ENCODE results near the gene CADM2.
"Not testable (repeated sequence)": the region's sequence is repeated elsewhere in the genome, so short reads cannot be mapped to it uniquely, and the experiment has no call there.

CADM2 gene

DNA sequence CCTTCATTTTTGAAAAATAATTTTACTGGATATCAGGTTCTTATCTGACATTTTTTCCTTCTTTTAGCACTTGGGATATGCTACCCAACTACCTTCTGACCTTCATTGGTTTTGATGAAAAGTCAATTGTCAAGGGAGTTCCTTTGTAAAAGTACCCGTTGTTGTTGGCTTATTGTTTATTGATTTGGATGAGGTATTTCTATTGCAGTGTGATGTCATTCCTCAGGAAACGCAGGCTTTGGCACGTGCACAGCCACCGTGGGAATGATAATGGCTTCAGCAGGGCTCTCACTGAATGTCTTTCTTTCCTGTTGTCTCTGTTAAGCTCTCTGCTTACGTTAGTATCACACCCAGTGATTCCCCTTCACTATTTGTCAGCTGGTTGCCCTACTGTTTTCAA, 944.6 kb downstream of the CADM2 start:
- DNase-seq: no peak
- intact Hi-C loops (cut with DNase I): no loop called here

DNA sequence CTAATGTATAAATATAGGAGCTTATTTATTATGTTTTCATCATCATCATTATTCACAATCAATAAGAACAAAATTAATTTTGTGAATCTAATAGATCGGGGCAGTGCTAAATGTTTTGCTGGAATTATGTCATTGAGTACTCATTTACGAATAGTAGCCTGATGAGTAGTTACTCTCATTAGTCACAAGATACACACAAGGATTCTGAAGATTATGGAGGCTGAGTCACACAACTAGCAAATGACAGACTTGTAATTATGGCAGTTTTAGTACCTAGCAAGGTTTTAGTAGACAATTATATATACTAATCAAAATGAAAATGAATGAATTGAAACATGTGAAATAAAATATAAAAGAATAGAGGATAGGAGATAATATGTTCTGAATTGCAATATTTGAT, 954.2 kb downstream of the CADM2 start:
- DNase-seq: no peak
- intact Hi-C loops (cut with DNase I): no loop called here

- DNase-seq: no peak
- intact Hi-C loops (cut with DNase I): no loop called here
Observed at GRCh38 chr3:85922374-85922773, 963.6 kb downstream of the CADM2 start.

- intact Hi-C loops (cut with DNase I): no loop called here
Observed at GRCh38 chr3:85930718-85931117, 971.9 kb downstream of the CADM2 start.

GRCh38 chr3:85933326-85933725, 974.5 kb downstream of the CADM2 start:
- no peak for DNase-seq
- intact Hi-C loops (cut with DNase I): no loop called here

More at GRCh38 chr3:85930718-85931117, 971.9 kb downstream of the CADM2 start:
- DNase-seq: no peak

DNA sequence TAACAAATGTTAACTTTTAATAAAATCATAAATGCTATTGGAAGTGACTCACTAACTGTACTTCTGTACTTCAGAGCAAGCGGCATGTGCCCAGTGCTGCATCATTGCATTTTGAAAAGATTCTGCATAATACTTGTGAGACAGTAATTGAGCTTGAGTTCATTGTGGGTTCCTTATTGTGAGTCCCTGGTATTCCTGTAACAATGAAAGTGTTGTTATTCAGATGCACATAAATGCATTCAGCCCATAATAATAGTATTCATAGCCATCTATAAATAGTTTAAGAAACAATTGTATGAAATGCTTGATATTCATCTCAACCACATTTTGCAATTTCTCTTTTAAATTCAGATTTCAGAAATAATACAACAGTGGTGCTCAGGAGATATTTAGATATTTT, 976.4 kb downstream of the CADM2 start:
- intact Hi-C loops (cut with DNase I): no loop called here

DNA sequence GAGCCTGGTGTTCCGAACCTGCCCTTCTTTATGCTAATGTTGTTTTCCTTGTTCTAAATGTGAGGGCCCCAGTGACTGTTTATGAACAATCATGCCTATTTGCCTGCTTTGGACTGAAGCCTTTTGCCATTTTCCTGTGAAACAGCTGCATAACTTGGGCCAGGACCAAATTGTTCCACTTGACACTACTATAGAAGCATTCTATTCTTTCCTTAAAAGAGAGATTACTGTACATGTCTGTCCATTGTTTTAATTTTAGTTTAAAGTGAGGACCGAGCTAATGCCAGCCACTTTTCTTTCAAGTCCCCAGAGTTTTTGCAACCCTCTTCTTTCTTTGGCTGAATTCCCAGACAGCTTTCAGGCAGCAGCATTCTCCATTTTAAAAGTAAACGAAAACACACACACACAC, 980.3 kb downstream of the CADM2 start:
- intact Hi-C loops (cut with DNase I): no loop called here
- peak in 34 of 42 donors; percentile 2 to 82 (median 46) for DNase-seq

More for the DNA sequence above, 976.4 kb downstream of the CADM2 start:
- no peak for DNase-seq

- intact Hi-C loops (cut with DNase I): no loop called here
- no peak for DNase-seq
Observed at GRCh38 chr3:85950435-85950834, 991.6 kb downstream of the CADM2 start.

GRCh38 chr3:85960793-85961192, 1002.0 kb downstream of the CADM2 start:
- intact Hi-C loops (cut with DNase I): no loop called here
- no peak for DNase-seq

- no peak for DNase-seq
- intact Hi-C loops (cut with DNase I): no loop called here
Observed at GRCh38 chr3:85977615-85978338, 1019.0 kb downstream of the CADM2 start.

DNA sequence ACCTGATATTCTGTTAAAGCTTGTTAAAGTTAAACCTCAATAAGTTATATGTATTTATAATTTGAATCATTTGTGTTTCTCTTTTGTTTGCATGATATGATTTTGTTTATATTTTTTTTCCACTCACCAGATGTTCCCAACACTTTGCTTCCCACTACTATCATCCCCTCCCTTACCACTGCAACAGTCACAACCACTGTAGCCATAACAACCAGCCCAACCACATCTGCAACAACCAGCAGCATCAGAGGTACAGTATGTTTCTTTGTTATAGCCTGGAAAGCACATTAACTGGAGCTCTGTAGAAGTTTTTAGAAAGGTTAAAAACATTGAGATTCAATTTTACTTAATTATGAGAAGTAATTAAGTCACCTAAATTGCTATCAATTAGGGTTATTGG, 1020.2 kb downstream of the CADM2 start:
- DNase-seq: no peak
- intact Hi-C loops (cut with DNase I): no loop called here

DNA sequence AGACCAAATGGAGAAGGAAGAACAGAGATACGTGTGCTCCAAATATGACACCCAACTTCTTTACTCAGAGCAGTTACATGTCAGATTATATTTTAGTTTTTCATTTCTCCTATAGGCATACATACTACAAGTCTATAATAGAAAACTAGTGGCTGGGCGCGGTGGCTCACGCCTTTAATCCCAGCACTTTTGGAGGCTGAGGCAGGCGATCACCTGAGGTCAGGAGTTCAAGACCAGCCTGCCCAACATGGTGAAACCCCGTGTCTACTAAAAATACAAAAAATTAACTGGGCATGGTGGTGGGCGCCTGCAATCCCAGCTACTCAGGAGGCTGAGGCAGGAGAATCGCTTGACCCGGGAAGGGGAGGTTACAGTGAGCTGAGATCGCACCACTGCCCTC, 1030.8 kb downstream of the CADM2 start:
- DNase-seq; intact Hi-C loops (cut with DNase I): not testable (repeated sequence)

DNA sequence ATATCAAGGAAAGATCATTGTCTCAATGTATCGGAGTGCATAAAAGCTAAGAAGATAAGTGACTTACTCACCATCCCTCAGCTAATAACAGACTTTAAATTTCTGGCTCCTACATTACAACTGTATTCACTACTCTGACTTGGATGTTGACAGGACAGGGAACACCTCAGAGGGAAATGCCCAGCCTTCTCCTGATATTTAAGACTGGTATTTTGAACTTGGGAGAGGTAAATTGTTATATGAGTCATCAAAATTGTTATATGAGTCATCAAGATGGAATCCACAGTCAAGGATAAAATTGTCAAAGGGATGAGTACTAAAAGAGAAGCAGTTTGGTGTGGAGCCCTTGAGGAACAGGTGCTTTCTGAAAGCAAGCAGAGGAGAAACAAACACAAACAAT, 1070.8 kb downstream of the CADM2 start:
- intact Hi-C loops (cut with DNase I): no loop called here
- DNase-seq: no peak

GRCh38 chr3:86037916-86038315, 1079.1 kb downstream of the CADM2 start:
- intact Hi-C loops (cut with DNase I): no loop called here
- no peak for DNase-seq

- no peak for DNase-seq
- intact Hi-C loops (cut with DNase I): no loop called here
Observed at GRCh38 chr3:86046436-86047136, 1087.8 kb downstream of the CADM2 start.

DNA sequence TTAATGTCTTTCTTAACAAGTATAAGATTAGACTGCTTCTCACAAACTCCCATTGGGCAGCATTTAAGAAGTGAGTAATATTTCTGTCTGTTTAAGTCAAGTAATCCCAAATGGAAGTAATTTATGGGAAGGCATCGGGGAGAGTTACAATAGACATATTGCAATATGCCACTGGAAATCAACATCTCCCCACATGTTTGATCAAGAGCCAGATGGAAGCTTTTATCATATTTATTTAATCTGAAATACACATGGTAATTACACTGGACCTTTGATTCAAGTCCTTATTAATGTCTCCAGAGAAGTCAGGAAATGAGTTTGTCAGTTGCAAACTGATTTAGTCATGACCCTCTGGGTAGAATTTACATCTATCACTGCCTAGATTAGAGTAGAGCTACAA, 1088.4 kb downstream of the CADM2 start:
- intact Hi-C loops (cut with DNase I): no loop called here
- DNase-seq: no peak

GRCh38 chr3:86051058-86051457, 1092.3 kb downstream of the CADM2 start:
- intact Hi-C loops (cut with DNase I): no loop called here
- DNase-seq: no peak

- no peak for DNase-seq
- intact Hi-C loops (cut with DNase I): no loop called here
Observed at GRCh38 chr3:86056032-86056431, 1097.2 kb downstream of the CADM2 start.

DNA sequence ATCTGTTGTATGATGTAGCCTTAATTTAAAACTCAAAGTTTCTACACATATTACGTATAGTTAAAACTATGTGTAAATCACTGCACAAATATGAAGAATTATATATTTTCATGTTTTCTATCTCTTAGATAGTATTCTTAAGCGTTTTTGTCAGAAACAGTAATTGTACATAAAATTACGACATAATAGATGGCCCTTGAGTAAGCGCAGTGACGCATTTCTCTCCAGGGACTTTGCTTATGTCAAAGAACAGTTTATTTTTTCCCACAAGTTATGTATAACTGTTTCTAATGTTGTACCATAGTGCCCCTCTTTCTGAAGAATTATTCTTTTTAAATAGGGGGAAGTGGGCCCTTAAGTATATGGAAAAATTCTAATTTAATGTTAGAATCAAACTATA, 1098.2 kb downstream of the CADM2 start:
- intact Hi-C loops (cut with DNase I): no loop called here
- DNase-seq: no peak

DNA sequence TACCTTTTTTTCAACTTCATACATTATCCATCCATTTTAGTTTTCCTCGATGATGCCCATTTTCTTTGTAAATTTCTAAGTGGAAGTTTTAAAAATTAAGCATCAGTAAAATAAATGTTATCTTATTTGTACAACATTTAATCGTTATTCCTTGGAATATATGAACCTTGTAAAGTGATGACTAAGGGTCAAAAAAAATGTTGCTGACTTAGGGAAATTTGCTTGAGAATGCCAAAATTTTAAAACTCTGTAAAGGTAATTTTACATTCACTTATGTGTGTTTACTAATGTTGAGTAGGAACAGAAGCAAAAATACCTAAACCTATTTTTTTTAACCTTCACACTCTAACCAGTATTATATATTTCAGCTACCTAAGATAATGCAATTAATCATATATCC, 1115.0 kb downstream of the CADM2 start:
- intact Hi-C loops (cut with DNase I): no loop called here
- no peak for DNase-seq

Measured in head of caudate nucleus (tissue), 42 donors.